Parathyroid adenoma (tissue), 2 donors: ENCODE results near the gene GAS6.

Source experiments
- H2AFZ ChIP-seq: fragments of 300-600 bp; sonication (generic); one replicate; pipeline ENCODE4 v1.7.0; 2017; ENCODE audit warnings: antibody characterized with exemption, mild to moderate bottlenecking
- H3K27ac ChIP-seq: fragments of 300-600 bp; sonication (generic); one replicate; pipeline ENCODE4 v1.7.0; 2017
- H3K27me3 ChIP-seq: fragments of 300-600 bp; sonication (generic); one replicate; pipeline ENCODE4 v1.7.0; 2017; ENCODE audit warnings: low read length; ENCODE audit not compliant: control insufficient read depth, insufficient read depth
- H3K36me3 ChIP-seq: fragments of 300-600 bp; sonication (generic); one replicate; pipeline ENCODE4 v1.7.0; 2017; ENCODE audit warnings: low read length; ENCODE audit not compliant: control insufficient read depth, insufficient read depth
- H3K4me1 ChIP-seq: fragments of 300-600 bp; sonication (generic); one replicate; pipeline ENCODE4 v1.7.0; 2017; ENCODE audit warnings: control low read depth
- H3K4me2 ChIP-seq: fragments of 300-600 bp; sonication (generic); one replicate; pipeline ENCODE4 v1.7.0; 2017; ENCODE audit warnings: low read length
- H3K4me3 ChIP-seq: fragments of 300-600 bp; sonication (generic); one replicate; pipeline ENCODE4 v1.7.0; 2017; ENCODE audit warnings: low read depth, low read length
- H3K79me2 ChIP-seq: fragments of 300-600 bp; sonication (generic); one replicate; pipeline ENCODE4 v1.7.0; 2017; ENCODE audit warnings: control low read depth
- H3K9ac ChIP-seq: fragments of 300-600 bp; sonication (generic); one replicate; pipeline ENCODE4 v1.7.0; 2017; ENCODE audit warnings: mild to moderate bottlenecking
- H3K9me3 ChIP-seq: fragments of 300-600 bp; sonication (generic); one replicate; pipeline ENCODE4 v1.7.0; 2017; ENCODE audit warnings: low read length; ENCODE audit not compliant: control insufficient read depth
- CTCF ChIP-seq: fragments of 300-600 bp; sonication (generic); IDR thresholded peaks from one replicate; pipeline ENCODE4 v1.7.0; 2017; ENCODE audit warnings: antibody characterized with exemption, mild to moderate bottlenecking
- donor health status: primary hyperparathyroidism.

Gene GAS6

GRCh38 chr13:113802761-113803160 is 61.1 kb downstream of the GAS6 start:
- Histone ChIP-seq H3K27me3 (no peaks in the 10 kb centered on the region), H3K4me2 (no peak overlapping the region), H3K9me3 (no peaks in the 10 kb centered on the region), H3K27ac (no peak overlapping the region), H3K4me1 (no peaks in the 10 kb centered on the region), H3K79me2 (no peaks in the 10 kb centered on the region), H2AFZ (no peak overlapping the region), H3K9ac (no peak overlapping the region), H3K36me3 (no peaks in the 10 kb centered on the region), H3K4me3 (no peak overlapping the region)
- no peak for TF ChIP-seq CTCF

GRCh38 chr13:113802090-113802531 is 61.8 kb downstream of the GAS6 start:
- H3K4me1 ChIP-seq = no peaks in the 10 kb centered on the region
- H3K27ac ChIP-seq = no peak overlapping the region
- H3K79me2 ChIP-seq = no peaks in the 10 kb centered on the region
- no peak overlapping the region for H3K4me3 ChIP-seq
- no peaks in the 10 kb centered on the region for H3K9me3 ChIP-seq
- no peaks in the 10 kb centered on the region for H3K36me3 ChIP-seq
- no peak overlapping the region for H2AFZ ChIP-seq
- TF ChIP-seq CTCF = no peak
- H3K27me3 ChIP-seq = no peaks in the 10 kb centered on the region
- no peak overlapping the region for H3K4me2 ChIP-seq
- no peak overlapping the region for H3K9ac ChIP-seq

GRCh38 chr13:113801289-113801961 is 62.5 kb downstream of the GAS6 start:
- Histone ChIP-seq H3K27ac (no peak overlapping the region), H3K4me2 (no peak overlapping the region), H3K9me3 (no peaks in the 10 kb centered on the region), H3K4me3 (no peak overlapping the region), H3K36me3 (no peaks in the 10 kb centered on the region), H3K9ac (no peak overlapping the region), H3K79me2 (no peaks in the 10 kb centered on the region), H3K4me1 (no peaks in the 10 kb centered on the region), H3K27me3 (no peaks in the 10 kb centered on the region), H2AFZ (no peak overlapping the region)
- no peak for TF ChIP-seq CTCF

- Histone ChIP-seq H3K4me3 (no peak overlapping the region), H3K27me3 (no peaks in the 10 kb centered on the region)
Observed at GRCh38 chr13:113800576-113800926, 63.3 kb downstream of the GAS6 start.

More at GRCh38 chr13:113800576-113800926, 63.3 kb downstream of the GAS6 start:
- Histone ChIP-seq H3K9ac (no peak overlapping the region), H2AFZ (no peak overlapping the region), H3K36me3 (no peaks in the 10 kb centered on the region), H3K79me2 (no peaks in the 10 kb centered on the region), H3K4me1 (no peaks in the 10 kb centered on the region), H3K9me3 (no peaks in the 10 kb centered on the region), H3K27ac (no peak overlapping the region), H3K4me2 (no peak overlapping the region)
- no peak for TF ChIP-seq CTCF
